Mammary epithelial cell (primary cell): ENCODE measurements around the gene CYP2W1.
"Not testable (repeated sequence)": the region's sequence is repeated elsewhere in the genome, so short reads cannot be mapped to it uniquely, and the experiment has no call there.

Experiments used
- EZH2 ChIP-seq: IDR thresholded peaks from 2 replicates; pipeline ENCODE4 v1.6.1; 2012; ENCODE audit warnings: low read length, inconsistent platforms, borderline replicate concordance
- TF ChIP-seq, protein P1 (sequence below), 2 donors: IDR thresholded peaks in 1 of 2; conservative IDR thresholded peaks in 1 of 2; 2 replicates each; pipeline ENCODE4 v1.5.1; 2011 to 2012; ENCODE audit warnings: inconsistent platforms in 2 of 2, low read length in 2 of 2, mild to moderate bottlenecking in 2 of 2, control low read depth in 1 of 2, low read depth in 1 of 2; ENCODE audit not compliant: insufficient read depth in 1 of 2; ENCODE audit errors: extremely low read depth in 1 of 2

DNA sequence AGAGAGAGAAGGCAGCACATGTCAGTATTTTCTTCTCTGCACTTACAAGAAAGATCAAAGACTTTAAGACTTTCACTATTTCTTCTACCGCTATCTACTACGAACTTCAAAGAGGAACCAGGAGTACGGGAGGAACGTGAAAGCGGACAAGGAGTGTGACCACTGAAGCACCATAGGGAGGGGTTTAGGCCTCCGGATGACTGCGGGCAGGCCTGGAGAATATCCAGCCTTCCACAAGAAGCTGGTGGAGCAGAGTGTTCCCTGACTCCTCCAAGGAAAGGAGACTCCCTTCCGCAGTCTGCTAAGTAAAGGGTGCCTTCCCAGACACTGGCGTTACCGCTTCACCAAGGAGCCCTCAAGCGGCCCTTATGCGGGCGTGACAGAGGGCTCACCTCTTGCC lies 22.0 kb upstream of the CYP2W1 start:
- TF ChIP-seq, protein P1, sequence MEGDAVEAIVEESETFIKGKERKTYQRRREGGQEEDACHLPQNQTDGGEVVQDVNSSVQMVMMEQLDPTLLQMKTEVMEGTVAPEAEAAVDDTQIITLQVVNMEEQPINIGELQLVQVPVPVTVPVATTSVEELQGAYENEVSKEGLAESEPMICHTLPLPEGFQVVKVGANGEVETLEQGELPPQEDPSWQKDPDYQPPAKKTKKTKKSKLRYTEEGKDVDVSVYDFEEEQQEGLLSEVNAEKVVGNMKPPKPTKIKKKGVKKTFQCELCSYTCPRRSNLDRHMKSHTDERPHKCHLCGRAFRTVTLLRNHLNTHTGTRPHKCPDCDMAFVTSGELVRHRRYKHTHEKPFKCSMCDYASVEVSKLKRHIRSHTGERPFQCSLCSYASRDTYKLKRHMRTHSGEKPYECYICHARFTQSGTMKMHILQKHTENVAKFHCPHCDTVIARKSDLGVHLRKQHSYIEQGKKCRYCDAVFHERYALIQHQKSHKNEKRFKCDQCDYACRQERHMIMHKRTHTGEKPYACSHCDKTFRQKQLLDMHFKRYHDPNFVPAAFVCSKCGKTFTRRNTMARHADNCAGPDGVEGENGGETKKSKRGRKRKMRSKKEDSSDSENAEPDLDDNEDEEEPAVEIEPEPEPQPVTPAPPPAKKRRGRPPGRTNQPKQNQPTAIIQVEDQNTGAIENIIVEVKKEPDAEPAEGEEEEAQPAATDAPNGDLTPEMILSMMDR (conservative IDR thresholded peaks at IDR 0.05 in 1 of 2, IDR thresholded peaks at IDR 0.05 in 1 of 2; ENCODE audit: extremely low read depth in 1 of 2, insufficient read depth in 1 of 2, low read depth in 1 of 2, low read length in 2 of 2), result not testable (repeated sequence)
- TF ChIP-seq EZH2, result not testable (repeated sequence)
